ENCODE measurements around the gene OR2G2. TPM values are rescaled to one million over a fixed set of nuclear protein-coding genes. Genes with fewer than 3 reads are reported as not detected.

OR2G2 gene
- not detected in 2 replicates for total RNA-seq

- intact Hi-C loops (cut with micrococcal nuclease), result no loop called here
Observed at GRCh38 chr1:247588060-247588459, at the start of gene OR2G2. Gene OR2G2 (plus strand): TSS chr1:247588360. CDS start chr1:247588360, 0 bp downstream.

- intact Hi-C loops (cut with micrococcal nuclease), result no loop called here
Observed at GRCh38 chr1:247538561-247538960, 49.6 kb upstream of the OR2G2 start.

GRCh38 chr1:247539215-247539614, 48.9 kb upstream of the OR2G2 start:
- intact Hi-C loops (cut with micrococcal nuclease), result no loop called here

GRCh38 chr1:247540581-247540980, 47.6 kb upstream of the OR2G2 start:
- intact Hi-C loops (cut with micrococcal nuclease), result no loop called here

- intact Hi-C loops (cut with micrococcal nuclease), result no loop called here
Observed at GRCh38 chr1:247542811-247543210, 45.3 kb upstream of the OR2G2 start.

GRCh38 chr1:247548092-247548491, 40.1 kb upstream of the OR2G2 start:
- intact Hi-C loops (cut with micrococcal nuclease), result no loop called here

- intact Hi-C loops (cut with micrococcal nuclease), result no loop called here
Observed at GRCh38 chr1:247548769-247549182, 39.4 kb upstream of the OR2G2 start, which contains the start of gene GCSAML. Gene GCSAML (plus strand): TSS chr1:247549134. CDS start chr1:247549192, 58 bp downstream.

- intact Hi-C loops (cut with micrococcal nuclease), result no loop called here
Observed at GRCh38 chr1:247551721-247552120, 36.4 kb upstream of the OR2G2 start.

GRCh38 chr1:247552231-247552630, 35.9 kb upstream of the OR2G2 start:
- intact Hi-C loops (cut with micrococcal nuclease), result no loop called here

- intact Hi-C loops (cut with micrococcal nuclease), result no loop called here
Observed at GRCh38 chr1:247557926-247558674, 30.1 kb upstream of the OR2G2 start.

GRCh38 chr1:247561711-247562110, 26.4 kb upstream of the OR2G2 start:
- intact Hi-C loops (cut with micrococcal nuclease), result no loop called here

GRCh38 chr1:247562198-247562597, 26.0 kb upstream of the OR2G2 start:
- intact Hi-C loops (cut with micrococcal nuclease), result no loop called here

GRCh38 chr1:247574236-247574635, 13.9 kb upstream of the OR2G2 start:
- intact Hi-C loops (cut with micrococcal nuclease), result no loop called here

GRCh38 chr1:247574664-247575063, 13.5 kb upstream of the OR2G2 start:
- intact Hi-C loops (cut with micrococcal nuclease), result no loop called here

- intact Hi-C loops (cut with micrococcal nuclease), result loop anchor here (1.0 kb wide), 2 partner anchors 186 to 204 kb away; no protein-coding TSS in a partner anchor
Observed at GRCh38 chr1:247576514-247576913, 11.6 kb upstream of the OR2G2 start.

GRCh38 chr1:247578946-247579460, 9.2 kb upstream of the OR2G2 start:
- intact Hi-C loops (cut with micrococcal nuclease), result no loop called here

GRCh38 chr1:247605286-247605685, 17.1 kb downstream of the OR2G2 start, which contains the start of gene OR2G3:
Gene OR2G3 (plus strand): TSS chr1:247605586. CDS start chr1:247605586, 0 bp downstream.
- intact Hi-C loops (cut with micrococcal nuclease), result no loop called here

GRCh38 chr1:247613405-247613804, 25.2 kb downstream of the OR2G2 start:
- intact Hi-C loops (cut with micrococcal nuclease), result no loop called here

- intact Hi-C loops (cut with micrococcal nuclease), result no loop called here
Observed at GRCh38 chr1:247614625-247615024, 26.5 kb downstream of the OR2G2 start.

GRCh38 chr1:247627951-247628350, 39.8 kb downstream of the OR2G2 start:
- intact Hi-C loops (cut with micrococcal nuclease), result no loop called here

- intact Hi-C loops (cut with micrococcal nuclease), result no loop called here
Observed at GRCh38 chr1:247638011-247638410, 49.9 kb downstream of the OR2G2 start.

GRCh38 chr1:247638781-247639180, 50.6 kb downstream of the OR2G2 start:
- intact Hi-C loops (cut with micrococcal nuclease), result no loop called here

Measured in T-helper 1 cell treated with Interleukin-12 subunit alpha and Interleukin-12 subunit beta and Interleukin-4 antibody, amounts not matched to agents 30 ng/mL and 1 ng/mL, for 36 hours (primary cell).